Measurements from ENCODE around the gene ASCC2.
"Not testable (repeated sequence)": the region's sequence is repeated elsewhere in the genome, so short reads cannot be mapped to it uniquely, and the experiment has no call there.

The ASCC2 gene

GRCh38 chr22:29782061-29782845, 55.8 kb downstream of the ASCC2 start:
- no peak for DNase-seq

- DNase-seq, result peak; percentile 95
These were observed 57.1 kb downstream of the ASCC2 start for GRCh38 chr22:29780748-29781676.

DNA sequence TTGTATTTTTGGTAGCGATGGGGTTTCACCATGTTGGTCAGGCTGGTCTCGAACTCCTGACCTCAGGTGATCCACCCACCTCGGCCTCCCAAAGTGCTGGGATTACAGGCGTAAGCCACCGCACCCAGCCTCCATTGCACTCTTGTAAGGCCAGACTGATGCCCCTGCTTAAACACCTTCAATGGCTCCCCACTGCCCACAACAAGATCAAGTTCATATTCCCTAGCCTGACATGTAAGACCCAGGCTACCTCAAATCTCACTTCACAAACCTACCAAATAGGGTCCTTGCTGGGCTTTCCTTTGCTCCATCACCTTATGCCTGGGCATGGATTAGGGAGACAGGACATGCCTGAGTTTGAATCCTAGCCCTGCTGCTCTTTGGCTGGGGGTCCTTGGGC, 57.9 kb downstream of the ASCC2 start:
- no peak for DNase-seq

GRCh38 chr22:29773233-29773632, 64.8 kb downstream of the ASCC2 start:
- DNase-seq, result peak; percentile 56

DNA sequence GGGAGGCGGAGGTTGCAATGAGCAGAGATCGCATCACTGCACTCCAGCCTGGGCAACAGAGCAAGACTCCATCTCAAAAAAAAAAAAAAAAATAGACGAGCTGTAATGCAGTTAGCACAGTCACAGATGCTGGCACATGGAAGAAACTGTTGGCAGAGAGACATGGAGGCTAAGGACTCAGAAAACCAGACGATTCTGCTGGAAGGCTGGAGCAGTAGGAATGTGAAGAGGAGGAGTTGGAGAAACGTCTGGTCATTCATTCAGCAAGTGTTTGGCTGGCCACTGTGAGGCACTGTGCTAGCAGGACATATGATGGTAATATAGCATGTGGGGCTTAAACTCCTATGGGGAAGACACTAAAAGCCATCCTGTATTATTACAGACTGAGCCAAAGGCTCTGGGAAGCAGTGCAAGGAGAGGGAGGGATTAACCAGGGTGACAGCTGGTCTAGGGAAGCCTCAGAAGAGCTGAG, 65.9 kb downstream of the ASCC2 start:
- peak; percentile 58 for DNase-seq

DNA sequence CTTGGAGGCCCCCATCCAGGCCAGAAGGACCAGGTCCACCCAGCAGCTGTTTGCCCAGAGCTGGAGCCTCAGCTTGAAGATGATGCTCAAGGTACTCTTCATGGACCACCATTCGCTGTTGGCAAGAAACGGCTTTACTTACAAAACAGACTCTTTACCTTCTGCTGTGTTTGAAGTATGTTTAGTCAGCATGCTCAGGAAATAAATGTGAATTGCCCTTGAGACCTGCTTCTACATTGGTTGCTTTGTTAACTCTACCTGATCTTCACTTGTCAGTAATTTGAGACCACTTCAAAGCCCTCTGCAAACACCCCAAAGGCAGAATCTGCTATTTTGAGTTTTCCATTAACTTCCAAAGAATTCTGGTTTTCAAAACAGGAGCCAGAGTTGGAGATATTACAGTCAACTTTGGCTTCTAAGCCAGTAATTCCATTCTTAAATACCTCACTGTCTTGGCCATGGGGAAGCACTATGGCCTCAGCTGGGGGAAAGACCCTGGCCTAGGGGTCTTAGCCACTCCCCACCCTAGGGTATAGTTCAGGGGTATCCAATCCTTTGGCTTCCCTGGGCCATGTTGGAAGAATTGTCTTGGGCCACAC, 68.3 kb downstream of the ASCC2 start:
- no peak for DNase-seq

GRCh38 chr22:29768052-29768693, 69.9 kb downstream of the ASCC2 start:
- no peak for DNase-seq

- peak; percentile 89 for DNase-seq
These were observed 70.7 kb downstream of the ASCC2 start, which contains the start of gene UQCR10 for GRCh38 chr22:29767171-29768051. TSS of gene UQCR10 (plus strand) at chr22:29767369. CDS start at chr22:29767399, 30 bp downstream.

- DNase-seq, result peak; percentile 97
These were observed 71.4 kb downstream of the ASCC2 start, which contains the start of gene ZMAT5 for GRCh38 chr22:29766632-29767170. TSS of gene ZMAT5 (minus strand) at chr22:29767007. CDS start at chr22:29748544, 18,463 bp downstream.

- no peak for DNase-seq
These were observed 72.0 kb downstream of the ASCC2 start for GRCh38 chr22:29765905-29766631.

GRCh38 chr22:29762263-29762662, 75.8 kb downstream of the ASCC2 start:
- DNase-seq, result no peak

DNA sequence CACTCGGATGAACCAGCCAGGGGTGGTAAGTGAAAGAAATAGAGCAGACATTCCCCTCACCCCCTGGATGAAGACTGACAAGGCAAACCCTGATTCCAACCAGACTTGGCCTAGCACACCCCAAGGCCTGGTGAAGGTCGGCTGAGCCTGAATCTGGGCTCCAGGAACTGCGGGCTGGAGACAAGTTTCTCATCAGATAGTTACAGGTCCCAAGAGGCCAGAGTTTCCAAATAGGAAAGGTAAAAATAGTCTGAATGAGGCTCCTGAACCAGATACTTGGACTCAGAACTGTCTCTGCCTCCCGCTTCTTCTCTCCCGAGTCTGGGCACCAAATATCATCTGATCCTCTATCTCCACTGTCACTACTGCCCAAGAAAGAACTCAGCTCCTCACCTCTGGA, 79.1 kb downstream of the ASCC2 start:
- no peak for DNase-seq

- no peak for DNase-seq
These were observed 79.9 kb downstream of the ASCC2 start for GRCh38 chr22:29758068-29758622.

GRCh38 chr22:29757096-29757495, 81.0 kb downstream of the ASCC2 start:
- DNase-seq, result no peak

- peak; percentile 15 for DNase-seq
These were observed 81.7 kb downstream of the ASCC2 start for GRCh38 chr22:29756341-29756740.

GRCh38 chr22:29755889-29756288, 82.2 kb downstream of the ASCC2 start:
- DNase-seq, result no peak

DNA sequence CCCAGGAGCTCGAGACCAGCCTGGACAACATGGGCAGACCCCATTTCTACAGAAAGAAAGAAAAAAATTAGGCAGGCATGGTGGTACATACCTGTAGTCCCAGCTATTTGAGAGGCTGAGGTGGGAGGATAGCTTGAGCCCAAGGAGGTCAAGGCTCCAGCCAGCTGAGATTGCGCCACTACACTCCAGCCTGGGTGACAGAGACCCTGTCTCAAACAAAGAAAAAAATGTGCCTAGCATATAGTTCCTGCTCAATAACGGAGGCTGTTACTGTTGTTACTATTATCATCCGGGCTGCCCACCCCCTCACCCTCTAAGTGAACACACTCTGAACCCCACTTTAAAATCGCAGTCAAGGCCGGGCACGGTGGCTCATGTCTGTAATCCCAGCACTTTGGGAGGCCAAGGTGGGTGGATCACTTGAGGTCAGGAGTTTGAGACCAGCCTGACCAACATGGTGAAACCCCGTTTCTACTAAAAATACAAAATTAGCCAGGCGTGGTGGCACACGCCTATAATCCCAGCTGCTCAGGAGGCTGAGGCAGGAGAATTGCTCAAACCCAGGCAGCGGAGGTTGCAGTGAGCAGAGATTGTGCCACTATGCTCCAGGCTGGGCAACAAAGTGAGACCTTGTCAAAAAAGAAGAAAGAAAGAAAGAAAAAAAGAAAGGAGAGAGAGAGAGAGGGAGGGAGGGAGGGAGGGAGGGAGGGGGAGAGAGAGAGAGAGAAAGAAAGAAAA, 83.2 kb downstream of the ASCC2 start:
- DNase-seq, result not testable (repeated sequence)

GRCh38 chr22:29753808-29754657, 84.0 kb downstream of the ASCC2 start:
- no peak for DNase-seq

All from fibroblast of skin of right biceps (primary cell).